Panc1 (cell line): ENCODE data around the gene SLAMF1.
"Not testable (repeated sequence)": the region's sequence is repeated elsewhere in the genome, so short reads cannot be mapped to it uniquely, and the experiment has no call there.

Source experiments
- POLR2AphosphoS5 ChIP-seq: IDR thresholded peaks from 2 replicates; pipeline ENCODE4 v1.6.1; 2012; ENCODE audit warnings: mild to moderate bottlenecking, low read depth, low read length, moderate library complexity
- TCF7L2 ChIP-seq: IDR thresholded peaks from 2 replicates; pipeline ENCODE4 v1.6.1; 2011; ENCODE audit warnings: mild to moderate bottlenecking, low read depth, low read length, inconsistent platforms
- TF ChIP-seq, protein P1 (sequence below): fragments of 450-650 bp; IDR thresholded peaks from 2 replicates; pipeline ENCODE4 v1.5.1; 2017; ENCODE audit warnings: mild to moderate bottlenecking

GRCh38 chr1:160582976-160583375 is 63.9 kb downstream of the SLAMF1 start:
- TF ChIP-seq, protein P1, sequence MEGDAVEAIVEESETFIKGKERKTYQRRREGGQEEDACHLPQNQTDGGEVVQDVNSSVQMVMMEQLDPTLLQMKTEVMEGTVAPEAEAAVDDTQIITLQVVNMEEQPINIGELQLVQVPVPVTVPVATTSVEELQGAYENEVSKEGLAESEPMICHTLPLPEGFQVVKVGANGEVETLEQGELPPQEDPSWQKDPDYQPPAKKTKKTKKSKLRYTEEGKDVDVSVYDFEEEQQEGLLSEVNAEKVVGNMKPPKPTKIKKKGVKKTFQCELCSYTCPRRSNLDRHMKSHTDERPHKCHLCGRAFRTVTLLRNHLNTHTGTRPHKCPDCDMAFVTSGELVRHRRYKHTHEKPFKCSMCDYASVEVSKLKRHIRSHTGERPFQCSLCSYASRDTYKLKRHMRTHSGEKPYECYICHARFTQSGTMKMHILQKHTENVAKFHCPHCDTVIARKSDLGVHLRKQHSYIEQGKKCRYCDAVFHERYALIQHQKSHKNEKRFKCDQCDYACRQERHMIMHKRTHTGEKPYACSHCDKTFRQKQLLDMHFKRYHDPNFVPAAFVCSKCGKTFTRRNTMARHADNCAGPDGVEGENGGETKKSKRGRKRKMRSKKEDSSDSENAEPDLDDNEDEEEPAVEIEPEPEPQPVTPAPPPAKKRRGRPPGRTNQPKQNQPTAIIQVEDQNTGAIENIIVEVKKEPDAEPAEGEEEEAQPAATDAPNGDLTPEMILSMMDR: not testable (repeated sequence)
- not testable (repeated sequence) for TF ChIP-seq POLR2AphosphoS5, TCF7L2
